ENCODE results near the gene C9orf85. TPM values are rescaled to one million over a fixed set of nuclear protein-coding genes. Genes with fewer than 3 reads are reported as not detected.

C9orf85 gene
- 4.3 and 10.6 TPM in 2 replicates for total RNA-seq (2012; rRNA removed)
- 8.2 and 8.4 TPM in 2 replicates for polyA plus RNA-seq (2012; rRNA removed)
- polyA plus RNA-seq (2012; cell fraction: cytosol; rRNA removed): 2.8 and 5.5 TPM in 2 replicates
- 1.8 and 5.9 TPM in 2 replicates for polyA plus RNA-seq (2012; cell fraction: nucleus; rRNA removed; ENCODE audit: low replicate concordance)
- Bru-seq, nascent RNA: percentile 76 among the genes with signal in this experiment
- BruChase-seq, experiment 1, labeled RNA remaining after a 6-hour chase: percentile 74 among the genes with signal in this experiment
- BruChase-seq, experiment 2, labeled RNA remaining after a 2-hour chase: percentile 72 among the genes with signal in this experiment
- long read RNA-seq, partial matches to known transcripts: 0 of 8 reads
- long read RNA-seq, other reads (novel, unspliced or antisense): 5 of 8 reads

GRCh38 chr9:71911061-71911907, at the start of gene C9orf85, which contains the start of gene ABHD17B:
Gene C9orf85 (plus strand): TSS chr9:71911639. CDS start chr9:71911735, 96 bp downstream.
Gene ABHD17B (minus strand): TSS chr9:71911193. CDS start chr9:71875080, 36,113 bp downstream.
- H4K91ac ChIP-seq (ENCODE audit: insufficient read depth, low read depth, low read length): peak within 1 kb of the TSS; percentile 75
- H3K4me2 ChIP-seq (ENCODE audit: low read depth, low read length): peak within 1 kb of the TSS; percentile 91
- peak within 1 kb of the TSS; percentile 78 for H3K4me3 ChIP-seq (ENCODE audit: insufficient read depth, low read depth, low read length)
- peaks cover 23% of the 10 kb centered on the region for H4K20me1 ChIP-seq (ENCODE audit: insufficient read depth, low read length)
- peak within 1 kb of the TSS; percentile 92 for H3K14ac ChIP-seq (replicated peaks; ENCODE audit: low read depth, low read length)
- 0 out of 2 replicates have a peak within 1 kb of the TSS, but pooled peaks have one; percentile 15 for H2BK20ac ChIP-seq (ENCODE audit: low read depth, low read length)
- peak within 1 kb of the TSS; percentile 49 for H2BK120ac ChIP-seq (ENCODE audit: low read depth, low read length)
- H3K9ac ChIP-seq (ENCODE audit: low read depth, low read length): peak within 1 kb of the TSS; percentile 90
- H4K5ac ChIP-seq (ENCODE audit: low read depth, low read length): peak within 1 kb of the TSS; percentile 77
- no peaks in the 10 kb centered on the region for H3K9me1 ChIP-seq (ENCODE audit: insufficient read depth, low read length)
- intact Hi-C loops (cut with micrococcal nuclease) (loop anchor here (1.0 to 5.0 kb wide), 3 partner anchors 36 to 229 kb away; no protein-coding TSS in a partner anchor), in situ Hi-C loops (cut with MboI; ENCODE audit: low sequenced_read_pairs) (no loop called here), dilution Hi-C loops (cut with HindIII; ENCODE audit: low sequenced_read_pairs, unreplicated experiment) (no loop called here)
- no peaks in the 10 kb centered on the region for H3K9me3 ChIP-seq (ENCODE audit: control insufficient read depth, insufficient read depth, low read length)
- POLR2A ChIA-PET (ENCODE audit: unreplicated experiment): interaction anchor here (0.6 kb wide), 1 partner anchor 286 kb away, joined by 8 read pairs; no protein-coding TSS in a partner anchor
- no peaks in the 10 kb centered on the region for H3K27me3 ChIP-seq (ENCODE audit: control insufficient read depth, insufficient read depth, low read length)
- CTCF ChIA-PET: interaction anchor here (2.0 kb wide), 1 partner anchor 113 kb away, joined by 8 read pairs; no protein-coding TSS in a partner anchor
- H3K18ac ChIP-seq (ENCODE audit: low read depth, low read length): peak within 1 kb of the TSS; percentile 59
- H3K79me1 ChIP-seq (ENCODE audit: low read depth in 1 of 2, low read length in 2 of 2): peaks cover 8 to 46% of the 10 kb centered on the region in 2 experiments; a peak in 2 of 4 replicates
- H2AFZ ChIP-seq (replicated peaks; ENCODE audit: low read length, poor library complexity): peak within 1 kb of the TSS; percentile 95
- peak within 1 kb of the TSS; percentile 88 for H3K27ac ChIP-seq (ENCODE audit: insufficient read depth, low read length)
- ATAC-seq (ENCODE audit: low read depth) (peak; percentile 95), DNase-seq (peak; percentile 99)
- H2AK9ac ChIP-seq (replicated peaks; ENCODE audit: low read depth, low read length, poor library complexity): peak within 1 kb of the TSS; percentile 84
- H3K4me1 ChIP-seq (ENCODE audit: control insufficient read depth, insufficient read depth, low read length): peaks cover 2% of the 10 kb centered on the region; the same call in 1 of the 2 replicates
- BruUV-seq (replicated peaks): no TSS peak
- peak within 1 kb of the TSS; percentile 99 for H3K23ac ChIP-seq (ENCODE audit: low read depth, low read length)
- peak within 1 kb of the TSS; percentile 77 for H3K56ac ChIP-seq (ENCODE audit: extremely low read depth, insufficient read depth, low read length)
- H2BK15ac ChIP-seq (ENCODE audit: low read depth, low read length): no peak within 1 kb of the TSS
- peak within 1 kb of the TSS; percentile 21; the same call in 1 of the 2 replicates for H2AK5ac ChIP-seq (ENCODE audit: low read depth, low read length)
- H4K8ac ChIP-seq (ENCODE audit: low read depth in 2 of 2, low read length in 2 of 2): peak within 1 kb of the TSS; percentile 67 to 95
- peak within 1 kb of the TSS; percentile 79 for H2BK5ac ChIP-seq (ENCODE audit: low read depth, low read length, poor library complexity, severe bottlenecking)
- 0% methylated on average over 15 of the region's 45 CpGs; no CpG with 5 or more reads in 1 of the 2 experiments for WGBS, 2 experiments (ENCODE audit: extremely low coverage in 2 of 2, insufficient read length in 1 of 2)
- H3K36me3 ChIP-seq (ENCODE audit: control insufficient read depth, insufficient read depth, low read length): no peaks in the 10 kb centered on the region
- H3K4ac ChIP-seq (ENCODE audit: low read depth, low read length): peak within 1 kb of the TSS; percentile 90
- TF ChIP-seq FOS (IDR thresholded peaks at IDR 0.05; ENCODE audit: low read depth, low read length): peak; percentile 42; the same call in 1 of the 2 replicates
- TF ChIP-seq CEBPB (IDR thresholded peaks at IDR 0.05; ENCODE audit: low read depth, low read length): 0 out of 2 replicates have a peak, but pooled peaks have one; percentile 30
- TF ChIP-seq MAFK (IDR thresholded peaks at IDR 0.05; ENCODE audit: low read depth, low read length): no peak
- TF ChIP-seq NFE2L2 (IDR thresholded peaks at IDR 0.05; ENCODE audit: low read depth, low read length): no peak
- no peak for TF ChIP-seq RCOR1 (IDR thresholded peaks at IDR 0.05; ENCODE audit: insufficient replicate concordance, low read length)
- TF ChIP-seq ELK1 (IDR thresholded peaks at IDR 0.05; ENCODE audit: borderline replicate concordance, low read depth, low read length): no peak
- no peak for TF ChIP-seq SMC3 (IDR thresholded peaks at IDR 0.05; ENCODE audit: low read depth, low read length)
- TF ChIP-seq MAZ (IDR thresholded peaks at IDR 0.05; ENCODE audit: borderline replicate concordance, low read depth, low read length): peak; percentile 79; the same call in 1 of the 2 replicates
- no peak for TF ChIP-seq CTCF (conservative IDR thresholded peaks at IDR 0.05; ENCODE audit: low read depth, low read length)
- peak; percentile 97 for TF ChIP-seq POLR2A (IDR thresholded peaks at IDR 0.05; ENCODE audit: low read depth, low read length)
- TF ChIP-seq RAD21 (IDR thresholded peaks at IDR 0.05; ENCODE audit: low read length): no peak
- no peak for TF ChIP-seq RFX5 (IDR thresholded peaks at IDR 0.05; ENCODE audit: low read depth, low read length)
- TF ChIP-seq BHLHE40 (IDR thresholded peaks at IDR 0.05; ENCODE audit: low read depth, low read length): no peak
